Endothelial cell of umbilical vein (primary cell): ENCODE data around the gene NOX5. TPM values are rescaled to one million over a fixed set of nuclear protein-coding genes. Genes with fewer than 3 reads are reported as not detected.

ENCODE experiments used
- BruUV-seq: library from RNA; stranded (reverse); fragments of 400-500 nt; replicated peaks from 2 replicates; lab custom pipeline; 2021; lab: Mats Ljungman, UMichigan
- CTCF ChIA-PET: fragments of 300-600, 350-600 bp; sonication (Branson Sonifier 250); formaldehyde crosslinking; loops from one replicate; lab custom pipeline; 2021; ENCODE audit warnings: antibody characterized with exemption, inconsistent platforms; lab: Charles Lee
- POLR2A ChIA-PET: fragments of 300-600, 350-600 bp; sonication (Branson Sonifier 250); formaldehyde crosslinking; loops from one replicate; lab custom pipeline; 2021; ENCODE audit warnings: antibody characterized with exemption, inconsistent platforms; lab: Charles Lee
- DNase-seq: peaks from one replicate; pipeline ENCODE4 v3.0.0-alpha.2; 2011; ENCODE audit warnings: low read depth, low spot score
- FAIRE-seq: peaks from 2 replicates; lab custom pipeline; 2011; peaks lifted over from hg19 to GRCh38; lab: Jason Lieb, UNC
- H2AFZ ChIP-seq: 2 replicates; pipeline ENCODE4 v1.6.0; 2012; ENCODE audit warnings: low read depth, low read length, control low read depth, inconsistent platforms
- H3K27ac ChIP-seq: 2 replicates; pipeline ENCODE4 v1.5.1; 2011; ENCODE audit warnings: low read depth, mild to moderate bottlenecking, control low read depth, low read length, moderate library complexity; ENCODE audit not compliant: insufficient read depth
- H3K27me3 ChIP-seq, 2 experiments: 2 replicates each; pipeline versions ENCODE4 v1.6.0 to v1.6.1; 2011; ENCODE audit warnings: low read length in 2 of 2, mixed read lengths in 1 of 2; ENCODE audit not compliant: control insufficient read depth in 2 of 2, insufficient read depth in 2 of 2
- H3K36me3 ChIP-seq, 2 experiments: 2 replicates in 1 of 2; 3 replicates in 1 of 2; pipeline ENCODE4 v1.5.1; 2011; ENCODE audit warnings: low read length in 2 of 2, mild to moderate bottlenecking in 1 of 2, moderate library complexity in 1 of 2; ENCODE audit not compliant: control insufficient read depth in 2 of 2, insufficient read depth in 2 of 2; ENCODE audit errors: extremely low read depth in 1 of 2
- H3K4me1 ChIP-seq: 3 replicates; pipeline ENCODE4 v1.5.1; 2011; ENCODE audit warnings: mild to moderate bottlenecking, low read length; ENCODE audit not compliant: control insufficient read depth, insufficient read depth; ENCODE audit errors: extremely low read depth
- H3K4me2 ChIP-seq: 2 replicates; pipeline ENCODE4 v1.6.1; 2011; ENCODE audit warnings: low read length, control low read depth, mixed read lengths; ENCODE audit not compliant: insufficient read depth
- H3K4me3 ChIP-seq, 3 experiments: fragments of 200-600 bp in 1 of 3; sonication (generic), shearing (Covaris generic) in 1 of 3; replicated peaks in 1 of 3; 2 replicates each; pipeline ENCODE4 v1.5.1; 2011 to 2016; ENCODE audit warnings: control low read depth in 3 of 3, low read length in 3 of 3, mild to moderate bottlenecking in 2 of 3, inconsistent platforms in 1 of 3, low read depth in 1 of 3, moderate library complexity in 1 of 3; ENCODE audit not compliant: insufficient read depth in 1 of 3
- H3K79me2 ChIP-seq: 2 replicates; pipeline ENCODE4 v1.6.0; 2012; ENCODE audit warnings: low read length, inconsistent platforms; ENCODE audit not compliant: control insufficient read depth, insufficient read depth
- H3K9ac ChIP-seq: replicated peaks from 2 replicates; pipeline ENCODE3; 2011; ENCODE audit warnings: low read length, control low read depth; ENCODE audit not compliant: insufficient read depth; ENCODE audit errors: extremely low read depth
- H3K9me1 ChIP-seq: replicated peaks from 3 replicates; pipeline ENCODE4 v1.6.0; 2011; ENCODE audit warnings: mild to moderate bottlenecking, low read length; ENCODE audit not compliant: control insufficient read depth, insufficient read depth; ENCODE audit errors: extremely low read depth
- H3K9me3 ChIP-seq: replicated peaks from 2 replicates; pipeline ENCODE4 v1.5.1; 2012; ENCODE audit warnings: low read length, inconsistent platforms; ENCODE audit not compliant: control insufficient read depth, insufficient read depth
- H4K20me1 ChIP-seq: replicated peaks from 2 replicates; pipeline ENCODE3; 2011; ENCODE audit warnings: mild to moderate bottlenecking, low read length; ENCODE audit not compliant: control insufficient read depth, insufficient read depth; ENCODE audit errors: extremely low read depth
- CTCF ChIP-seq, 2 donors: IDR thresholded peaks; 1 replicate in 1 of 2; 2 replicates in 1 of 2; pipeline ENCODE4 v1.5.1; 2011; ENCODE audit warnings: low read length in 2 of 2, mild to moderate bottlenecking in 2 of 2, moderate library complexity in 2 of 2, control low read depth in 1 of 2, inconsistent platforms in 1 of 2, low read depth in 1 of 2; ENCODE audit not compliant: insufficient read depth in 1 of 2; ENCODE audit errors: extremely low read depth in 1 of 2
- EZH2 ChIP-seq: IDR thresholded peaks from 2 replicates; pipeline ENCODE4 v1.6.1; 2012; ENCODE audit warnings: borderline replicate concordance, low read depth, mild to moderate bottlenecking, moderate library complexity, low read length, inconsistent platforms; ENCODE audit not compliant: severe bottlenecking
- FOS ChIP-seq: IDR thresholded peaks from 2 replicates; pipeline ENCODE4 v1.6.1; 2011; ENCODE audit warnings: mild to moderate bottlenecking, low read length, moderate library complexity, borderline replicate concordance; ENCODE audit not compliant: insufficient read depth
- GATA2 ChIP-seq: IDR thresholded peaks from 2 replicates; pipeline ENCODE4 v1.7.0; 2011; ENCODE audit warnings: low read depth, mild to moderate bottlenecking, moderate library complexity, mixed read lengths, low read length; ENCODE audit not compliant: insufficient read length, insufficient read depth
- JUN ChIP-seq: IDR thresholded peaks from 2 replicates; pipeline ENCODE4 v1.6.1; 2011; ENCODE audit warnings: borderline replicate concordance, low read depth; ENCODE audit not compliant: insufficient read length, insufficient read depth
- MAX ChIP-seq: IDR thresholded peaks from 2 replicates; pipeline ENCODE4 v1.6.1; 2011; ENCODE audit not compliant: insufficient read depth, insufficient read length
- MYC ChIP-seq: IDR thresholded peaks from one replicate; pipeline ENCODE4 v1.6.1; 2011; ENCODE audit warnings: mild to moderate bottlenecking, low read depth, low read length
- POLR2A ChIP-seq: IDR thresholded peaks from 2 replicates; pipeline ENCODE4 v1.6.1; 2012; ENCODE audit warnings: low read depth, mild to moderate bottlenecking, control low read depth, low read length
- POLR2AphosphoS5 ChIP-seq: IDR thresholded peaks from 2 replicates; pipeline ENCODE4 v1.6.1; 2012; ENCODE audit warnings: low read depth, mild to moderate bottlenecking, control low read depth, low read length, moderate library complexity; ENCODE audit not compliant: insufficient read depth
- dilution Hi-C: fragments of 300-500 bp; cut with MboI; formaldehyde crosslinking; loops from one replicate; pipeline ENCODE4 v1.15.0; 2019; ENCODE audit warnings: low sequenced_read_pairs; ENCODE audit not compliant: extremely low pct_ligation_motif_present
- intact Hi-C: fragments of 100-400 bp; cut with micrococcal nuclease; formaldehyde crosslinking; loops from one replicate; pipeline ENCODE4 v1.10.0; 2022
- polyA plus RNA-seq, 4 experiments: library from polyadenylated mRNA; depleted of rRNA in 3 of 4; stranded (reverse) in 3 of 4; unstranded in 1 of 4; fragments of >200 nt; gene quantifications; 2 replicates each; pipeline versions ENCODE4 v1.2.1 to v1.2.3, GENCODE V29; 2011 to 2012; ENCODE audit warnings: missing spikeins in 1 of 4
- total RNA-seq: library from RNA; stranded (reverse); gene quantifications from 2 replicates; pipeline ENCODE4 v1.2.3, GENCODE V29; 2021

Gene NOX5
- total and polyA plus RNA-seq, 2 donors (not counting 3 experiments of a cell fraction or from before 2014, with no cell fraction given): 0.08 TPM; not detected in 1

- no peaks in the 10 kb centered on the region for H3K9me3 ChIP-seq
- H3K4me2 ChIP-seq: no peak overlapping the region
- POLR2A ChIA-PET: no interaction called here
- TF ChIP-seq GATA2 (no peak), MAX (no peak), POLR2AphosphoS5 (no peak), EZH2 (no peak), CTCF (IDR thresholded peaks at IDR 0.05; ENCODE audit: extremely low read depth in 1 of 2, insufficient read depth in 1 of 2, low read depth in 1 of 2, low read length in 2 of 2) (no peak), POLR2A (no peak), MYC (no peak), FOS (no peak), JUN (no peak)
- intact Hi-C loops (no loop called here), dilution Hi-C loops (no loop called here)
- no peak overlapping the region for H2AFZ ChIP-seq
- FAIRE-seq (no peak), DNase-seq (no peak)
- peaks cover 15 to 16% of the 10 kb centered on the region in 2 experiments for H3K27me3 ChIP-seq
- no peaks in the 10 kb centered on the region for H3K9me1 ChIP-seq
- no peak overlapping the region for H3K4me3 ChIP-seq
- H4K20me1 ChIP-seq: no peaks in the 10 kb centered on the region
- H3K79me2 ChIP-seq: no peaks in the 10 kb centered on the region
- CTCF ChIA-PET: interaction anchor here (1.1 to 1.4 kb wide), 3 partner anchors 10 to 48 kb away, joined by 3 to 5 read pairs (median 3); no protein-coding TSS in a partner anchor
- H3K27ac ChIP-seq: no peak overlapping the region
- BruUV-seq: no TSS peak
- H3K4me1 ChIP-seq: no peaks in the 10 kb centered on the region
- no peak overlapping the region for H3K9ac ChIP-seq
- no peaks in the 10 kb centered on the region for H3K36me3 ChIP-seq
Observed at GRCh38 chr15:69107025-69107620, 92.6 kb downstream of the NOX5 start.

Other genes with a start within 250 kb of the NOX5 start
- 169 and 179 TPM in 2 replicates for gene ANP32A, start 193.8 kb upstream of the NOX5 start, total RNA-seq
- 29.4 and 37.9 TPM in 2 replicates for gene ANP32A, start 193.8 kb upstream of the NOX5 start, polyA plus RNA-seq
- 1.5 and 3.0 TPM in 2 replicates for gene SPESP1, start 84.2 kb upstream of the NOX5 start, total RNA-seq
- gene SPESP1, start 84.2 kb upstream of the NOX5 start, polyA plus RNA-seq: 1.5 and 2.0 TPM in 2 replicates
- gene GLCE, start 145.9 kb downstream of the NOX5 start, total RNA-seq: 79.8 and 86.6 TPM in 2 replicates
- gene GLCE, start 145.9 kb downstream of the NOX5 start, polyA plus RNA-seq: 45.4 and 48.1 TPM in 2 replicates